RKO (cell line): ENCODE results near the gene GPATCH11.

ENCODE experiments used
- DNase-seq: peaks from one replicate; pipeline ENCODE4 v3.0.0-alpha.2; 2016; ENCODE audit warnings: low spot score

The GPATCH11 gene

DNA sequence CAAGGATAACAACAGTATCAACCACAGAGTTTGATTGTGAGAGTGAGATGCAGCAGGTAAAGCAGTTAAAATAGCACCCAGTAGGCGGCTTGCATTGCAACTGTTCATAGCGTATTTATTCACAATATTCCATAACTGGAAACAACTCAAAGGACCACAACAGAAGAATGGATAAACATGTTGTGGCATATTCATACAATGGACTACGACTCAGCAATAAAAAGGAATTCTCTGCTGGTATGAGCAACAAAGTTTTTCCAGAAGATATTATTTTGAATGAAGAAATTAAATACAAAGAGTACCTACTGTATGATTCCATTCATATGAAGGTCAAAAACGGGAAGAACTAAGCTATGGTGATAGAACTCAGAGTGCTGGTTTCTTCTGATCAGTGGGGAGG is 25.2 kb downstream of the GPATCH11 start:
- DNase-seq: no peak

DNA sequence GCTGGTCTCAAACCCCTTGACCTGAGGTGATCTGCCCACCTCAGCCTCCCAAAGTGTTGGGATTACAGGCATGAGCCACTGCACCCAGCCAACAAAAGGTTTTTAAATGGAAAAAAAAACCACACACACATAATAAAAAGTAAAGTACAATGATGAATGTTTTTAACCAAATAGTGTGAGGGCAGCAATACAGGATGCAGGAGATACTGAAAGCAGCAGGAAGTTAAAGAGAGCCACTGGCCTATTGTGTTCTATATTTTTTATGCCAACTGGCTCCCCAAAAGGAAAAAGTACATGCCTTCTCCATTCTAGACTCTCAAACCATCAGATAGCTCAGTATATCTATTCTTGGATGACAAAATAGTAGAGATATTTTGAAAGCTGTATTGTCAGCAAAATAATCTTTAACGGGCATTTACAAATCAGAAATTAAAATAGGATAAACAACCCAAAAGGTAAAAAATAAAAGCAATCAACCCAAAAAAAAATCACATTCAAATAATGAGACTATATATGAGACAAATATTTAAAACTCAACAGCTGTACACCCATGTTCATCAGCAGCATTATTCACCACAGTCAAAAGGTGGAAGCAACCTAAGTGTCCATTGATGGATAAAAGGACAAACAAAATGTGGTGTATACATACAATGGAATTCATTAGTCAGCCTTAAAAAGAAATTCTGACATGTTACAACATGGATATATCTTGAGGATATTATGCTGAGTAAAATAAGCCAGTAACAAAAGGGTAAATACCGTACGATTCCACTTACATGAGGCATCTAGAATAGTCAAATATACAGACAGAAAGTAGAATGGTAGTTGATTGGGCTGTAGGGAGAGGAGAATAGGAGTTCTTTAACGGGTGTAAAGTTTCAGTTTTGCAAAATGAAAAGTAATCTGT is 26.2 kb downstream of the GPATCH11 start:
- DNase-seq: no peak

DNA sequence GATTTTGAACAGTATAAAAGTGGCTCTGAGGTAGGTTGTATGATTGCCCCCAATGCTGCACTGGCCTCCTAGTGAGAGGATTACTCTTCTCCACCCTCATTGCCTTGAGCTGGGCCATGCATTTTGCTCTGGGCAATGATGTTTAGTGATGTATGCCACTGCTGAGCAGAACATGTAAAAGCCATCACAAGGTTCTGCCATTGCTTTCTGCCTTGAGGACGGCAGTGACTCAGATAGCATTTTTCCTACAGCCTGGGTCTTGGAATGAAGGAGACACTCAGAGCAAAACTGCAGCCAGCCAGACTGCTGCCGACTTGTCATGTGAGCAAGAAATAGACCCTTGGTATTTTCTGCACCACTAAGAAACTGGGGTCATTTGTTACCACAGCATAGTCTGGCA is 27.6 kb downstream of the GPATCH11 start:
- no peak for DNase-seq

GRCh38 chr2:37117566-37117965 is 33.2 kb downstream of the GPATCH11 start:
- no peak for DNase-seq

DNA sequence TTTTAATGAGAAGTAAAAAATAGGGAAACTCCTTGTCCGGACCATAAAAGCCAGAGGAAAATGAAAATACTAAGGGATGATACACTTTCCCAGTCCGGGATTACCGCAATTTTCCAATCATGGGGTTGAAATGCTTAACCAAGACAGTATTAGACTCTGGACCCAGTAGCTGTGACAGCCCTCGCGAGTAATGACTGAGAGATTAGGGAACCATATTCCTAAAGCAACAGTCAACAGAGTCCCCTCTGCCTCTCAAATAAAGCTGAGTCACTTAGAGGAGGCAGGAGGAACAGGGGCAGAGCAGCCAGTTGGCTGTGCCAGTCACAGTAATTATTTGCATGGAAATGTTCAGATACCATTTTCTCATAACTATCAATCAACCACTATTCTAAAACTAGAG is 34.8 kb downstream of the GPATCH11 start:
- DNase-seq: peak; percentile 15

GRCh38 chr2:37125416-37125815 is 41.1 kb downstream of the GPATCH11 start:
- DNase-seq: no peak

- DNase-seq: no peak
These were observed 48.6 kb downstream of the GPATCH11 start for GRCh38 chr2:37132914-37133313.

DNA sequence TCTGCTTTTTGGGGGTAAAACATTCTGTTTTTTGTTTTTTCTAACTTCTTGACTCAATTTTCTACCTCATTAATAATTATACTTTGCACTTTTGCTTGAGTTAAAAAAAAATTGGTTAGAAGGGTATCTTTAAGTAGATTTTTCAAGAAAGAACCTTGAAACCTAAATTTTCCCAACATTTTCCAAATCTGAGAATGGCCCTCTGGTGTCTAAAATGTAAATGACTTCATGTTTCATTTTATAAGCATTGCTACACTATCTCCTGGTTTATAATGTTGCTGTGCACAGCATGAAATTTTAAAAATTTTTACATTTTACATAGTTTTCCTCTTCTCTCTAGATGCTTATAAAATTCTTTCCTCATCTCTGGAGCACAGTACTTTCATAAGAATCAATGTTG is 58.2 kb downstream of the GPATCH11 start:
- no peak for DNase-seq

- DNase-seq: no peak
These were observed 59.7 kb downstream of the GPATCH11 start for GRCh38 chr2:37143974-37144373.

DNA sequence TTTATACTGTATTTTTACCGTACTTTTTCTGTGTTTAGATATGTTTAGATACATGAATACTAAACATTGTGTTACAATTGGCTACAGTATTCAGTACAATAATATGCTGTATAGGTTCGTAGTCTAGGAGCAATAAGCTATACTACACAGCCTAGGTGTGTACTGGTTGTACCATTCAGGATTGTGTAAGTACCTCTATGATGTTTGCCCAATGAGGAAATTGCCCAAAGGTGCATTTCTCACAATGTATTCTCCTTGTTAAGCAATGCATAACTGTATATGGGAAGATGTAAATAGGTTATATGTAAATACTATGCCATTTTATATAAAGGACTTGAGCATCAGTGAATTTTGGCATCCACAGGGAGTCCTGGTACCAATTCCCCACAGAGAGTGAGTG is 61.7 kb downstream of the GPATCH11 start:
- no peak for DNase-seq

GRCh38 chr2:37148325-37148724 is 64.0 kb downstream of the GPATCH11 start:
- no peak for DNase-seq
